Thyroid gland (tissue), 4 donors: ENCODE measurements around the gene ANG. TPM values are rescaled to one million over a fixed set of nuclear protein-coding genes. Genes with fewer than 3 reads are reported as not detected.

Experiments used
- DNase-seq, 2 donors: peaks; one replicate each; pipeline ENCODE4 v3.0.0-alpha.2; 2019
- H3K27ac ChIP-seq, 3 donors: fragments of 200-600 bp; sonication (generic); 1 replicate in 2 of 3; 2 replicates in 1 of 3; pipeline ENCODE4 v1.5.1; 2016 to 2019; ENCODE audit warnings: mild to moderate bottlenecking in 1 of 3, moderate library complexity in 1 of 3
- H3K27me3 ChIP-seq: fragments of 200-600 bp; sonication (generic); one replicate; pipeline ENCODE4 v1.5.1; 2019
- H3K36me3 ChIP-seq, 2 donors: fragments of 200-600 bp; sonication (generic); one replicate each; pipeline ENCODE4 v1.5.1; 2016 to 2019
- H3K4me1 ChIP-seq, 2 donors: fragments of 200-600 bp; sonication (generic); one replicate each; pipeline ENCODE4 v1.5.1; 2017 to 2019
- H3K4me3 ChIP-seq, 3 donors: fragments of 200-600 bp; sonication (generic); replicated peaks in 1 of 3; 1 replicate in 2 of 3; 2 replicates in 1 of 3; pipeline ENCODE4 v1.5.1; 2016; ENCODE audit warnings: mild to moderate bottlenecking in 1 of 3
- H3K9me3 ChIP-seq: fragments of 200-600 bp; sonication (generic); one replicate; pipeline ENCODE4 v1.5.1; 2017
- POLR2A ChIP-seq, 2 donors: fragments of 450-650 bp; IDR thresholded peaks; one replicate each; pipeline ENCODE4 v1.6.1; 2017; ENCODE audit warnings: antibody characterized with exemption in 2 of 2, mild to moderate bottlenecking in 2 of 2, moderate library complexity in 1 of 2
- WGBS, 2 donors: methylation state at CpG; one replicate each; pipeline ENCODE4 v1.1.5; 2017; 5-methylcytosine and 5-hydroxymethylcytosine counted together
- intact Hi-C: fragments of 100-400 bp; cut with DNase I; formaldehyde crosslinking; loops from one replicate; pipeline ENCODE4 v1.15.1; 2023
- total RNA-seq, 4 donors: library from RNA; depleted of rRNA; stranded (reverse); fragments of >200 nt; gene quantifications; one replicate each; pipeline ENCODE4 v1.2.3, GENCODE V29; 2016
- TF ChIP-seq, protein P1 (sequence below), 6 experiments: fragments of 200-600 bp in 3 of 6; fragments of 450-650 bp in 3 of 6; sonication (generic) in 3 of 6; IDR thresholded peaks; one replicate each; pipeline ENCODE4 v1.5.1; 2016 to 2019; ENCODE audit warnings: antibody characterized with exemption in 6 of 6, mild to moderate bottlenecking in 2 of 6, inconsistent platforms in 1 of 6, moderate library complexity in 1 of 6

ANG gene
- total RNA-seq, 4 donors from 2014 or later: 2.8 to 17.6 (median 5.8) TPM

DNA sequence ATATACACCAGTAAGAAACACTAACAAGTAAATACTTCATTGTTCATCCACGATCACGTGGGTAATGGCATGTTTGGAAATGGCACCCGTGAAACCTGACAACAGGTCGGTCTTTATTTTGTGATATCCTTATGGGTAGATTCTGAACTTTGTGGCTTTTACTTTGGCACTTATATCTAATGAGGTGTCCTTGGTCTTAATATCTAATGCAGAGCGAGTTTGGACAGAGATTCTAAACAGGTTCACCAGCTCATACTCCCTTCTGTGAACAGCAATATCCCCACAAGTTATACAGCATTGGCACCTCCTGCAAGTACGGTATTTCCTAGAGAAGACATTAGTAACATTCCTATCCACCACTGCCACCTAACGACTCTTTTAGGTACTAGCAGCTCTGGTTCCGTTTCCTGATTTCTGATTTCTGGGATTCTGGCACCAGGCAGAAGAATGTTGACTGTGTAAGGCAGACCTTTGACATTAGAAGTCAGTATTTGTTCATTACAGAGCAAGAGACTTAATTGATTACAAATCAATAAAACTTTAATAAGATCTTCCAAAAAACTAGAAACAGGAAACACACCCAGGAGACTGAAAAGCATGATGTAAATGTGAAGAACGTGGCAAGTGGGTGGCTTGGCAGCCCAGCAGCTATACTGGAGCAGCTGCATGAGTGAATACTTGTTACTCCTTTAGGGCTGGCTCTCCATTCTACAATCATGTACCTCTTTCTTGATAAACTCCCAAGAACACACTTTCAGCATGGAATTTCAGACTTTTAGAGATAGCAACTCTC is 2.5 kb downstream of the ANG start:
- WGBS, 2 donors: 28 to 31% methylated on average over 9 of the region's 9 CpGs
- Histone ChIP-seq H3K4me1 (peaks cover 0 to 3% of the 10 kb centered on the region in 2 donors), H3K4me3 (no peak overlapping the region), H3K36me3 (no peaks in the 10 kb centered on the region), H3K27ac (peak overlapping the region in 1 of 3 donors; percentile 31), H3K27me3 (no peaks in the 10 kb centered on the region), H3K9me3 (no peaks in the 10 kb centered on the region)
- intact Hi-C loops: loop anchor here (10.0 kb wide), 1 partner anchor 156 kb away; no protein-coding TSS in a partner anchor
- no peak for TF ChIP-seq POLR2A (IDR thresholded peaks at IDR 0.05)
- TF ChIP-seq, protein P1, sequence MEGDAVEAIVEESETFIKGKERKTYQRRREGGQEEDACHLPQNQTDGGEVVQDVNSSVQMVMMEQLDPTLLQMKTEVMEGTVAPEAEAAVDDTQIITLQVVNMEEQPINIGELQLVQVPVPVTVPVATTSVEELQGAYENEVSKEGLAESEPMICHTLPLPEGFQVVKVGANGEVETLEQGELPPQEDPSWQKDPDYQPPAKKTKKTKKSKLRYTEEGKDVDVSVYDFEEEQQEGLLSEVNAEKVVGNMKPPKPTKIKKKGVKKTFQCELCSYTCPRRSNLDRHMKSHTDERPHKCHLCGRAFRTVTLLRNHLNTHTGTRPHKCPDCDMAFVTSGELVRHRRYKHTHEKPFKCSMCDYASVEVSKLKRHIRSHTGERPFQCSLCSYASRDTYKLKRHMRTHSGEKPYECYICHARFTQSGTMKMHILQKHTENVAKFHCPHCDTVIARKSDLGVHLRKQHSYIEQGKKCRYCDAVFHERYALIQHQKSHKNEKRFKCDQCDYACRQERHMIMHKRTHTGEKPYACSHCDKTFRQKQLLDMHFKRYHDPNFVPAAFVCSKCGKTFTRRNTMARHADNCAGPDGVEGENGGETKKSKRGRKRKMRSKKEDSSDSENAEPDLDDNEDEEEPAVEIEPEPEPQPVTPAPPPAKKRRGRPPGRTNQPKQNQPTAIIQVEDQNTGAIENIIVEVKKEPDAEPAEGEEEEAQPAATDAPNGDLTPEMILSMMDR (IDR thresholded peaks at IDR 0.05): peak; percentile 55 to 88 (median 82)
- DNase-seq: peak; percentile 37 to 42

DNA sequence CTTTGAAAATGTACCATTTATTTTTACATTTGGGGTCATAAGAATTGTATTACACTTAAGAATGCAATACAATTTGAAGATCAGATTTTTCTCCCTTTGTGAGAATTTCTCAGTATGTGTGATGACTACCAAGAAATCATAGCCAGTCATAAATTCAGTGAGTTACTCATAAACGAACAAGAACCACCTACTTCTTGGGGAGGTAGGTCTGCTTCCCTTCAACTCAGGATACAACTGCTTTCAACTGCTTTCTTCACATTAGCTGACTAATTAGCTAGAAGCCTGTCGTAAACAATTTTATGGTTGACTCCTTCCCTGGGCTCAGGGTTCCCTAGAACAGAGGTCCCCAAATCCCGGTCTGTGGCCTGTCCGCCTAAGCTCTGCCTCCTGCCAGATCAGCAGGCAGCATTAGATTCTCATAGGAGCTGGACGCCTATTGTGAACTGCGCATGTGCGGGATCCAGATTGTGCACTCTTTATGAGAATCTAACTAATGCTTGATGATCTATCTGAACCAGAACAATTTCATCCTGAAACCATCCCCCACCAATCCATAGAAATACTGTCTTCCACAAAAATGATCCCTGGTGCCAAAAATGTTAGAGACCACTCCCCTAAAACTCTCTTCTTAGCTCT is 3.7 kb downstream of the ANG start:
- no peak for DNase-seq
- TF ChIP-seq, protein P1 (IDR thresholded peaks at IDR 0.05): no peak
- no peak for TF ChIP-seq POLR2A (IDR thresholded peaks at IDR 0.05)
- Histone ChIP-seq H3K36me3 (no peaks in the 10 kb centered on the region), H3K9me3 (no peaks in the 10 kb centered on the region), H3K27me3 (no peaks in the 10 kb centered on the region), H3K4me3 (no peak overlapping the region), H3K4me1 (peaks cover 0 to 3% of the 10 kb centered on the region in 2 donors), H3K27ac (no peak overlapping the region)
- intact Hi-C loops: loop anchor here (10.0 kb wide), 1 partner anchor 157 kb away; no protein-coding TSS in a partner anchor
- 92 to 95% methylated on average over 7 of the region's 7 CpGs for WGBS, 2 donors

GRCh38 chr14:20696764-20697163 is 8.2 kb downstream of the ANG start:
- Histone ChIP-seq H3K4me1 (no peaks in the 10 kb centered on the region), H3K36me3 (no peaks in the 10 kb centered on the region), H3K4me3 (no peak overlapping the region), H3K9me3 (no peaks in the 10 kb centered on the region), H3K27me3 (no peaks in the 10 kb centered on the region), H3K27ac (no peak overlapping the region)
- DNase-seq: no peak
- TF ChIP-seq, protein P1 (IDR thresholded peaks at IDR 0.05): no peak
- no peak for TF ChIP-seq POLR2A (IDR thresholded peaks at IDR 0.05)
- intact Hi-C loops: loop anchor here (10.0 kb wide), 1 partner anchor 162 kb away; no protein-coding TSS in a partner anchor
- 94 to 95% methylated on average over 5 of the region's 5 CpGs for WGBS, 2 donors

- Histone ChIP-seq H3K9me3 (no peaks in the 10 kb centered on the region), H3K27me3 (no peaks in the 10 kb centered on the region), H3K27ac (no peak overlapping the region), H3K36me3 (no peaks in the 10 kb centered on the region), H3K4me3 (no peak overlapping the region), H3K4me1 (no peaks in the 10 kb centered on the region)
- WGBS, 2 donors: 34 to 39% methylated on average over 6 of the region's 6 CpGs
- intact Hi-C loops: loop anchor here (10.0 kb wide), 1 partner anchor 163 kb away; no protein-coding TSS in a partner anchor
- TF ChIP-seq POLR2A (IDR thresholded peaks at IDR 0.05): no peak
- TF ChIP-seq, protein P1 (IDR thresholded peaks at IDR 0.05): peak; percentile 28 to 85 (median 68)
- DNase-seq: peak; percentile 65 to 74
These were observed 8.9 kb downstream of the ANG start for GRCh38 chr14:20697273-20698017.
